IgD-negative memory B cell (primary cell): Measurements from ENCODE around the gene ABCB4. TPM values are rescaled to one million over a fixed set of nuclear protein-coding genes. Genes with fewer than 3 reads are reported as not detected.
A peak's percentile ranks its signal among the peaks of the same experiment; 100 is the strongest.
"Not testable (repeated sequence)": the region's sequence is repeated elsewhere in the genome, so short reads cannot be mapped to it uniquely, and the experiment has no call there.

Experiments used
- H3K27ac Mint-ChIP-seq, 3 donors: one replicate each; pipeline ENCODE4 v1.8.0; 2020 to 2022; ENCODE audit warnings: mild to moderate bottlenecking in 3 of 3, mixed read lengths in 3 of 3, moderate library complexity in 1 of 3
- H3K27me3 Mint-ChIP-seq: one replicate; pipeline ENCODE4 v1.8.0; 2021; ENCODE audit warnings: mixed read lengths
- H3K36me3 Mint-ChIP-seq: one replicate; pipeline ENCODE4 v1.8.0; 2020; ENCODE audit warnings: mild to moderate bottlenecking, mixed read lengths
- H3K4me1 Mint-ChIP-seq, 3 donors: one replicate each; pipeline ENCODE4 v1.8.0; 2020 to 2022; ENCODE audit warnings: mixed read lengths in 3 of 3, mild to moderate bottlenecking in 1 of 3
- H3K4me3 Mint-ChIP-seq, 4 donors: one replicate each; pipeline ENCODE4 v1.8.0; 2020 to 2022; ENCODE audit warnings: mild to moderate bottlenecking in 4 of 4, mixed read lengths in 4 of 4, moderate library complexity in 3 of 4
- H3K9me3 Mint-ChIP-seq, 3 donors: one replicate each; pipeline ENCODE4 v1.8.0; 2020 to 2021; ENCODE audit warnings: mixed read lengths in 3 of 3, mild to moderate bottlenecking in 1 of 3
- polyA plus RNA-seq: library from polyadenylated mRNA; unstranded; fragments of 300-500 nt; fragmentation: Illumina TruSeq; gene quantifications from one replicate; pipeline ENCODE4 v1.2.3, GENCODE V29; 2021

ABCB4 gene
- polyA plus RNA-seq, 1 donor from 2014 or later: 12.5 TPM

DNA sequence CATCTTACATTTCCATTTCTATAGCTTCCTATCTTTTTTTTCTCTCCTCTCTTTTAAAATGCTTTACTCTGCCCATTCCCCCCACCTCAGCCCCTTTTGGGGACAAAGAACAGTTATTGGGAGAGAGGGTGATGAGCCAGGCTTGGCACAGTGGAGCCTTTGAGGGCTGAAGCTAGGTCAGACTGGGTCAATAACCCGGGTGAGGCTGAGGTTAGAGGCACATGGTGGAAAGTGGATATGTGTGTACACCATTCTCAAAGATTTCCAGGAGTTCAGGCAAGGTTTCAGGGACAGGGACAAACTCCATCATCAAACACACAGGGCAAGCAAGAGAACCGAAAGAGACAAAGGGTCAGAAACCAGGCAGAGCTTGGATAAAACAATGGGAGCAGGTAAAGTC is 11.5 kb downstream of the ABCB4 start:
- Mint-ChIP-seq H3K36me3 (peaks cover 10% of the 10 kb centered on the region), H3K4me1 (peaks cover 0 to 13% (median 11%) of the 10 kb centered on the region in 3 donors), H3K4me3 (no peak overlapping the region), H3K9me3 (no peaks in the 10 kb centered on the region), H3K27me3 (no peaks in the 10 kb centered on the region), H3K27ac (no peak overlapping the region)

DNA sequence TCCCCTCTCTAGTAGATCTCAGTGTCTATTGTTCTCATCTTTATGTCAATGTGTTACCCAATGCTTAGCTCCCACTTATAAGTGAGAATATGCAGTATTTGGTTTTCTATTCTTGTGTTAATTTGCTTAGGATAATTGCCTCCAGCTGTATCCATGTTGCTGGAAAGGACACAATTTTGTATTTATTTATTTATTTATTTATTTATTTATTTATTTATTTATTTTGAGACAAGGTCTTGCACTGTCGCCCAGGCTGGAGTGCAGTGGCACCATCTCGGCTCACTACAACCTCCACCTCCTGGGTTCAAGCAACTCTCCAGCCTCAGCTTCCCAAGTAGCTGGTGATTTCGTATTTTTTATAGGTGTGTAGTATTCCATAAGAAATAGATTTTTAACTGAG is 15.0 kb downstream of the ABCB4 start:
- H3K27me3 Mint-ChIP-seq, H3K36me3 Mint-ChIP-seq: not testable (repeated sequence)

DNA sequence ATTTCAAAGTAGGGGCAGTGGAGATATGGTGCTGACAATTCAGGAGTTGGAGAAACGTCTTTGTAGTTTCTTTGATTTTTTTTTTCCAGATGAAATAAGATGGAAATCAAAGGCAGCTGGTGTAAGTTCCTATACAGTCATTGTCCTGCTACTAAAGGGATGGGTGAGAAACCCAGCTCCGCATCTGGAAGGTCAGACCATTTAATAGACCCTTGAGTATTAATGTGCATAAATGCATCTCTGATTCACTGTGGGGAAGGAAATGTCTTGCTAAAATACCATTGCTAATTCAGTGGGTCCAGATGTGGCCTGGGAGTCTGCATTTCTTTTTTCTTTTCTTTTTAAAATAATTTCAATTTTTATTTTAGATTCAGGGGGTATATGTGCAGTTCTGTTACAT is 15.5 kb downstream of the ABCB4 start:
- H3K4me1 Mint-ChIP-seq: peaks cover 0 to 3% (median 0%) of the 10 kb centered on the region in 3 donors
- H3K36me3 Mint-ChIP-seq: peaks cover 5% of the 10 kb centered on the region
- no peaks in the 10 kb centered on the region for H3K27me3 Mint-ChIP-seq
- no peak overlapping the region for H3K4me3 Mint-ChIP-seq
- H3K9me3 Mint-ChIP-seq: no peaks in the 10 kb centered on the region
- H3K27ac Mint-ChIP-seq: no peak overlapping the region

More for the DNA sequence above, 15.0 kb downstream of the ABCB4 start:
- not testable (repeated sequence) for H3K4me1 Mint-ChIP-seq, H3K4me3 Mint-ChIP-seq, H3K9me3 Mint-ChIP-seq, H3K27ac Mint-ChIP-seq

DNA sequence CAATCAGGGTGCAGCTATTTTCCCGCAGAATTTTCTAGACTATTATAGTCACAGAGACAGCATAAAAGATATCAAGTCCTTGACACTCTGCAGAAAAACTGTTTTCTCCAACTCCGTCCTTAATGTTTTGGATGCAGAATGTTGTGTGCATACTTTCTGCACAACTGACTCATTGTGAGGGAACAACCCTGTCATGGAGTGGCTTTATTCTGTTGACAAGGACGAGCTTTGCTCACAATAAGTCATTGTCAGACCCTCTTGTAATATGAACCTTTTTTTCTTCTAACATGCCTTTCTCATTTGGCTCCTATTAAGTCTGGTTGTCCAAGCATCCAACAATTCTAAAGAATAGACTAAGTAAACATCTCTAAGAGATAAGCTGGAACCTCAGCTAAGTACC is 17.3 kb downstream of the ABCB4 start:
- Mint-ChIP-seq H3K4me3 (no peak overlapping the region), H3K36me3 (peaks cover 5% of the 10 kb centered on the region), H3K27me3 (no peaks in the 10 kb centered on the region), H3K4me1 (peaks cover 0 to 1% (median 0%) of the 10 kb centered on the region in 3 donors), H3K9me3 (no peaks in the 10 kb centered on the region), H3K27ac (peak overlapping the region in 1 of 3 donors; percentile 23)

DNA sequence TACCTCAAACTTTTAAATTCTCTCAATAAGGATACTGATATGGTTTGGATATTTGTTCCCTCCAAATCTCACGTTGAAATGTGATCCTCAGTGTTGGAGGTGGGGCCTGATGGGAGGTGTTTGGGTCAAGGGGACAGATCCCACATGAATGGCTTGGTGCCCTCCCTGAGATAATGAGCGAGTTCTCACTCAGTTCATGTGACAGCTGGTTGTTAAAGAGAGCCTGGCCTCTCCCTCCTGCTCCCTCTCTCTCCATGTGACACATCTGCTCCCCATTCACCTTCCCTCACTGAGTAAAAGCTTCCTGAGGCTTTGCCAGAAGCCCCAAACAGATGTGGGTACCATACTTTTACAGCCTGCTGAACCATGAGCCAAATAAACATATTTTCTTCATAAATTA is 19.2 kb downstream of the ABCB4 start:
- Mint-ChIP-seq H3K36me3 (peaks cover 4% of the 10 kb centered on the region), H3K4me1 (peaks cover 0 to 1% (median 0%) of the 10 kb centered on the region in 3 donors), H3K27ac (no peak overlapping the region), H3K4me3 (no peak overlapping the region), H3K27me3 (no peaks in the 10 kb centered on the region), H3K9me3 (no peaks in the 10 kb centered on the region)

DNA sequence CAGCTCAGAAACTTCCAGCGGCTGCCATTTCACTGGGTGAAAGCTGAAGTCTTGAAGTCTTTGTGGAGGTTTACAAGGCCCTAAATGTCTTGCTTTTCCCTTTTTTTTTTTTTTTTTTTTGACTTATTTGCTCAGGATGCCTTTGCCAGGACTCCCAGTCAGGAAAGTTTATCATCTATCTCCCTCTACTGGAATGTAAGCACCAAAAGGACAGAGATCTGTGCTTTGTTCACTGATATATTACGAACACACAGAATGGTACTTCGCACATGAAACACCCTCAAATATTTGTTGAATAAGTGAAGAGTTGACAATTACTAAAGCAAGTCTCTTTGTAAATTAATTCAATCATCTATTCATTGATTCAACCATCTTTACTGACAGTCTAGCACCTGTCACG is 23.2 kb downstream of the ABCB4 start:
- no peak overlapping the region for H3K27ac Mint-ChIP-seq
- H3K36me3 Mint-ChIP-seq: peaks cover 2% of the 10 kb centered on the region
- H3K27me3 Mint-ChIP-seq: no peaks in the 10 kb centered on the region
- H3K9me3 Mint-ChIP-seq: no peaks in the 10 kb centered on the region
- no peaks in the 10 kb centered on the region for H3K4me1 Mint-ChIP-seq
- H3K4me3 Mint-ChIP-seq: no peak overlapping the region

DNA sequence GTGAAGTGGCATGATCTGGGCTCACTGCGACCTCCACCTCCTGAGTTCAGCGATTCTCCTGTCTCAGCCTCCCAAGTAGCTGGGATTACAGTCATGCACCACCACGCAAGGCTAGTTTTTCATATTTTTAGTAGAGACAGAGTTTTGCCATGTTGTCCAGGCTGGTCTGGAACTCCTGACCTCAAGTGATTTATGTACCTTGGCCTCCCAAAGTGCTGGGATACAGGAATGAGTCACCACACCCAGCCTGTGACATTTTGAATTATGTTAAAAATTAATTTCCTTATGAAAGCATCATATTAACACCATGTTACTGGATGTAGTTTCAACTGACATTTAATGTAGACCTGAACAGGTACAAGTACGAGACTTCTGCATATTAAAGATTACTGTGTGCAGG is 24.3 kb downstream of the ABCB4 start:
- Mint-ChIP-seq H3K4me3 (no peak overlapping the region), H3K4me1 (peaks cover under 1 to 3% (median under 1%) of the 10 kb centered on the region in 3 donors), H3K27me3 (no peaks in the 10 kb centered on the region), H3K27ac (no peak overlapping the region), H3K9me3 (no peaks in the 10 kb centered on the region), H3K36me3 (peaks cover 2% of the 10 kb centered on the region)

DNA sequence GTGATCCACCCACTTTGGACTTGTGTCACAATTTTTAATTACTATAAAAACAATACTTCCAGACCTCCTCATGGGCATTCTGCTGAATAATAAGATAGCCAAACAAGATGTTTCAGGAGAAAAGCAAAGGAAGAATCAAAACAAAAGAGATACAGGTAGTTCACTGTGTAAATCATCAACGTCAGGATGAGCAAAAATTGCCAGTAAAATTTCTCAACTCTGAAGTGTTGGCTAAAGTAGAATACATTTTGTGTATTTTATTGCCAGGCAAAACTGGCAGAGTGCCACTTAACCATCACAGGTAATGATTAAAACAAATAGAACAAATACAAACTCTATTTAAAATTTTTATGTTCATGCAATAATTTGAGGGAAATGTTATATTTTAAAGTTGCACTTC is 24.8 kb downstream of the ABCB4 start:
- no peak overlapping the region for H3K27ac Mint-ChIP-seq
- no peaks in the 10 kb centered on the region for H3K36me3 Mint-ChIP-seq
- H3K4me1 Mint-ChIP-seq: peaks cover 4 to 8% (median 5%) of the 10 kb centered on the region in 3 donors
- no peaks in the 10 kb centered on the region for H3K9me3 Mint-ChIP-seq
- no peaks in the 10 kb centered on the region for H3K27me3 Mint-ChIP-seq
- H3K4me3 Mint-ChIP-seq: no peak overlapping the region

DNA sequence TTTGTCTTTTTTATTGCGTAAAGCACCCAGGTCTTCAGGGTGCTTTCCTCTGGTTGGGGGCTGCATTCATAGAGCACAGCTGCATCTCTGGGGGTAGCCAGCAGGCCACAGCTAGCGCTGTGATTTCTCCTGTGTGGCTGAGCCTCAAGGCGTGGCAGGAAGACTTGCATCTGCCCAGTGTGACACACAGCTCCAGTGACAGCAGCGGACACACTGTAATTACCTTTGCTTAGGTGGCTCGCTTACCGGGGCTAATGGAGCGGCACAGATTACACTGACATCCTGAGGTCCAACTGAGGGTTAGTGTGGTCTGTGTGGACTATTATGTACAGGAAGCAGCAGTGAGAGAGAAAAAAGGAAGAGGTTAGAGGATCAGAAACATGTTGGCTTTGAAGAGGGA is 27.1 kb downstream of the ABCB4 start:
- H3K36me3 Mint-ChIP-seq: no peaks in the 10 kb centered on the region
- H3K27ac Mint-ChIP-seq: no peak overlapping the region
- H3K27me3 Mint-ChIP-seq: no peaks in the 10 kb centered on the region
- H3K9me3 Mint-ChIP-seq: no peaks in the 10 kb centered on the region
- peaks cover 5 to 10% (median 7%) of the 10 kb centered on the region in 3 donors for H3K4me1 Mint-ChIP-seq
- no peak overlapping the region for H3K4me3 Mint-ChIP-seq

DNA sequence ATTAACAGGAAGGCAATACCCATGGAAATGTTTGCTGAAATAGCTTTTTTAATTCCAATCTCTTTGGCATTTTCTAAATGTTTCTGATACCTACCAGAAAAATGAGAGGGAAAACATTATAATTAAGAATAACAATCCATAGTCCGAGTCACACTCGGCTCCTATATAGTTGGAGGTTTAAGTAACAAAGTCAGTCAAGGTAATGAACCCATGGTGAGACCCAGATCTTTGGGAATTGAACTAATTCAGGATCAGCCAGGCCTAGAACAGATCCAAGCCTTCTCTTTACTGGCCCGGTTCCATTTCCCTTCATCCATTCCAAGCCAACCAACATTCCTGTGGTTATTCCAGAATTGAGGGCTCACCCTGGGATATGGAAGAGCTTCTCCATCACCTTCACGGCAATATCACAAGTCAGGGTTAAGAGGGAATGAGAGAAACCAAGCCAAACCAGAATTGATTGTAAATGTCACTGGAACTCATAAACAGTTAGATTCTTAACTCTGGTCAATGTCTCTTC is 28.3 kb downstream of the ABCB4 start:
- no peaks in the 10 kb centered on the region for H3K27me3 Mint-ChIP-seq
- H3K4me1 Mint-ChIP-seq: peaks cover 5 to 10% (median 9%) of the 10 kb centered on the region in 3 donors
- H3K27ac Mint-ChIP-seq: no peak overlapping the region
- H3K9me3 Mint-ChIP-seq: no peaks in the 10 kb centered on the region
- H3K36me3 Mint-ChIP-seq: peaks cover 4% of the 10 kb centered on the region
- H3K4me3 Mint-ChIP-seq: no peak overlapping the region

DNA sequence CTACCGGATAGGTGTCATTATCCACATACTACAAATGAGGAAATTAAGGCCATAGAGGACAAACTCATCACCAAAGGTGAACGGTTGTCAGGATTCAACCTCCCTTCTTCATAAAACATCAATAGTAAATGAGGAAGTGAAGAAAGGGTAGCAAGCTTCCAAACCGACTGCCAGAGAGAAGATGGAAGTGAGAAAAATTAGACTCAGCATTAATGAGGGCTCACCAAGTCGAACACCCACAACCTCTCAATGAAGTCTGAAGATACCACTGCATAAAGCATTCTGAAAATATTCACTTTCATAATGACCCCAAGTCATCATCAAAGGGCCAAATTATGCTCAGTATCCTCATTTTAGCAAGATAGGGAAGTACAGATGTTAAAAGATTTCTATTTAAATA is 29.6 kb downstream of the ABCB4 start:
- no peak overlapping the region for H3K4me3 Mint-ChIP-seq
- peak overlapping the region in 1 of 3 donors; percentile 29 for H3K27ac Mint-ChIP-seq
- peaks cover 4% of the 10 kb centered on the region for H3K36me3 Mint-ChIP-seq
- peaks cover 5 to 10% (median 9%) of the 10 kb centered on the region in 3 donors for H3K4me1 Mint-ChIP-seq
- no peaks in the 10 kb centered on the region for H3K27me3 Mint-ChIP-seq
- H3K9me3 Mint-ChIP-seq: no peaks in the 10 kb centered on the region

DNA sequence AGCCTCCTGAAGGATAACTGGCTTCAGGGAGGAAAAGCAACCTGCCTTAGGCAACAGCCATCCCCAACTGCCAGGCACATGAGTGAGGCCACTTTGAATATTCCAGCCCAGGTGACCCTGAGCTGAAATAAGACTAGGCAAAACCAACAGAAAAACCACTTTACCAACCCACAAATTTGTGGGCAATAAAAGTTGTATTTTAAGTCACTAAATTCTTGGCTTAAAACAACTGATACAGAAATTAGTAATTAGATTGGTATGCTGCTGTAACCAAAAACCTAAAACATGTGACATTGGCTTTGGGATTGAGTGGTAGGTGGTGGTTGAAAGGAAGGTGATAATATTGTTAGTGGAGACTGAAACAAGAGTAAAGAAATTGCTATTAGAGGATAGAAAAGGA is 39.9 kb downstream of the ABCB4 start:
- H3K27me3 Mint-ChIP-seq: no peaks in the 10 kb centered on the region
- peaks cover 13% of the 10 kb centered on the region for H3K36me3 Mint-ChIP-seq
- no peaks in the 10 kb centered on the region for H3K4me1 Mint-ChIP-seq
- H3K27ac Mint-ChIP-seq: no peak overlapping the region
- no peaks in the 10 kb centered on the region for H3K9me3 Mint-ChIP-seq
- no peak overlapping the region for H3K4me3 Mint-ChIP-seq

DNA sequence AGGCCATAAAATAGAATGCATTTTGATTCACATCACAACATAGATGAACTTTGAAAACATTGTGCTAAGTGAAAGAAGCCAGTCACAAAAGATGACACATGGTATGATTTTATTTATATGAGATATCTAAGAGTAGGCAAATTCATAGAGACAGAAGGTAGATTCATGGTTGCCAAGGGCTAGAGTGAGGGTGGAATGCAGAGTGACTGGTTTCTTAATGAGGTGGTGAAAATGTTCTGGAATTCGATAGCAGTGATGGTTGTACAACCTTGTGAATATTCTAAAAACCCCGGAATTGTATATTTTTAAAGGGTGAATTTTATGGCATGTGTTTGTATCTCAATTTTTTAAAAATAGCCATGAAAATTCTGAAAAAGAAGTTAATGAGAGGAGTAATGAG is 42.9 kb downstream of the ABCB4 start:
- peaks cover 0 to 4% (median 0%) of the 10 kb centered on the region in 3 donors for H3K4me1 Mint-ChIP-seq
- H3K27me3 Mint-ChIP-seq: no peaks in the 10 kb centered on the region
- H3K9me3 Mint-ChIP-seq: no peaks in the 10 kb centered on the region
- no peak overlapping the region for H3K4me3 Mint-ChIP-seq
- peaks cover 13% of the 10 kb centered on the region for H3K36me3 Mint-ChIP-seq
- H3K27ac Mint-ChIP-seq: no peak overlapping the region

DNA sequence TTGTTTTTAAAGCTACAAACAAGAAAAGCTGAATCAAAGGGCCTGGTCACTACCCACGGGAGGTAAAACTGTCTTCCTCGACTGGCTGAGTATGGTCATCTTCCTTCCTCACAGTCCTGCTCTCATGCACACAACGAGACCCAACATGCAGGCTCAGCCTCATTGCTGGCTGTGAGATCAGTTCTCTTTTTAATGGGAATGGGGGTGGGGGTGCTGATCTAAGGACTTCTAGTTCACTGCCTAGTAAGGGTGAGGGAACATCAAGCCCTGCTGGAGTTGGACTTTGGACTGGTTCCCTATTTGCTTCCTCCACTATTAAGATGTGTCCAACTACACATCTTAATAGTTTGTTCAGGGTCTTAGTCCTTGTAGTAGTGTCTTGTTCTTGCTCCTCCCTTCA is 48.2 kb downstream of the ABCB4 start:
- no peaks in the 10 kb centered on the region for H3K9me3 Mint-ChIP-seq

DNA sequence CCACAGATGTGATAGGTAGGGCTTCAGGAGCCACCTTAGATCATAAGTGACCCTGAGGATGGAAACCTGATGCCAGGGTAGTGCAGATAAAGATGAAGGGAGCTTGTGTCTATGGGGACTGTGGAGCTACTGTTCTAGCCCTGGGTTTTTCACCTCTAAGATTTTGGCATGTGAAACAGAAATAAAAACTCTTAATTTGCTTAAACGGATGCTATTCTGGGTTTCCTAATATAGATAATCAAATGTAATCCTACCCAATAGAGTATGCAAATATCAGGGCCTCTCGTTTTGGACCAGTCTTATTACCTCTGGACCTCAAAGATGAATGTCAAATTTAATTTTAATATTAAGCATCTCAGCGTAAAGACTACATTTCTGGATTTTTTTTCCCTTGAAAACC is 49.3 kb downstream of the ABCB4 start:
- H3K4me1 Mint-ChIP-seq: peaks cover 0 to 13% (median 11%) of the 10 kb centered on the region in 3 donors
- no peaks in the 10 kb centered on the region for H3K27me3 Mint-ChIP-seq
- peak overlapping the region in 1 of 3 donors; percentile 9 for H3K27ac Mint-ChIP-seq
- no peak overlapping the region for H3K4me3 Mint-ChIP-seq
- H3K9me3 Mint-ChIP-seq: no peaks in the 10 kb centered on the region
- peaks cover 4% of the 10 kb centered on the region for H3K36me3 Mint-ChIP-seq

More for the DNA sequence above, 48.2 kb downstream of the ABCB4 start:
- peaks cover 0 to 13% (median 11%) of the 10 kb centered on the region in 3 donors for H3K4me1 Mint-ChIP-seq
- no peaks in the 10 kb centered on the region for H3K27me3 Mint-ChIP-seq
- H3K27ac Mint-ChIP-seq: no peak overlapping the region
- no peak overlapping the region for H3K4me3 Mint-ChIP-seq
- peaks cover 9% of the 10 kb centered on the region for H3K36me3 Mint-ChIP-seq

DNA sequence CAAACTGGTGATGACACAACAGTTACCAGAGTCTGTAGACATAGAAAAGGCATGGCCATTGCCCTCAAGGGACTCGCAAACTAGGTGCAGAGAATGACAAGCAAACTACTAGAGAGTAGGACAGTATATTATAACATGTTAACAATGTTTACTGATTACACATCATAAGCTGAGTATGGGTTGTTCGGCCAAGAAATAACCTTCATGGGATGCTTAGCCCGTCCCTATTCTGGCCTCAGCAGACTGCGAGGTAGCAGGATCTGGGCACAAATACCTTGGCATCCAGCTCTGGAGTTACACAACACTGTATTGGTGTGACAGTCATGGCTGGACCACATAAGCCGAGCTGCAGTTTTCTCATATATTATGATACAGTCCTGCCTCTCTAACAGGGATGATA is 51.4 kb downstream of the ABCB4 start:
- Mint-ChIP-seq H3K27me3 (no peaks in the 10 kb centered on the region), H3K4me1 (peaks cover 0 to 13% (median 11%) of the 10 kb centered on the region in 3 donors), H3K27ac (no peak overlapping the region), H3K36me3 (peaks cover 4% of the 10 kb centered on the region), H3K4me3 (no peak overlapping the region), H3K9me3 (no peaks in the 10 kb centered on the region)
